ENCODE measurements around the gene SUPT3H.

The SUPT3H gene

DNA sequence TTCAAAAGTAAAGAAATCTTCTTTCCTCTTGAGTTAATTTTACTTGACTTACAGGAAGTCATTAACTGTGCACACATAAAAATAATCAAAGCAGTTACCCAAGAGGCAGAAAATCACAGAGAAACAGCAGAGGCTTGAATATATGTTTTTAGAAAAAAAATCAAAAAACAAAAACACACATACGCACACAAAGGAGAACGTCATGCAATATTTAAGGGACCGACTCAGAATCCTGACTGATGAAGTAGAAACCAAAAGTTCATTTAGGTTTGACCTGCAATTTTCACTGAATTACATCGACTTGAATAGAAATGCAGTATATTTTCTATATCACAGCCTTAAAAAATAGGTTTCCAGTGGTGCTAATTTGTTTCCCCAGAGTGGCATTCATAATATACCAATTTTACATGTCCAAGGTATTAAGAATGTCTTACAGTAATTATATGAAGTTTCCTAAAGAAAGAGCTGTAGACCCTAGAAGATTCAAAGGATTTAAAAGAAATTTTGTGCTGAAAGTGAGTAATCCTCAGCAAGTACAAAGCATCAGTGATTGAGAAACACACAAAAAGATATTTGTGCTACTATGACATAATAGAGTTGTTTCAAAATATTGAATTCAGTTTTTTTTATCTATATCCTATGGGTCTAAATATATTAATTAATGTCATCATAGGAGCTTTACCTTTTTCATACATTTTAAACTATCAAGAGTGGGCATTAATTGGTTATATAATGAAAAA lies 408.1 kb downstream of the SUPT3H start:
- H3K4me3 ChIP-seq (ENCODE audit: control insufficient read depth in 1 of 7, extremely low read depth in 1 of 7, insufficient read depth in 4 of 7, low read depth in 2 of 7, low read length in 6 of 7): no peak overlapping the region
- H3K27ac ChIP-seq (ENCODE audit: insufficient read depth in 1 of 2, low read depth in 1 of 2, low read length in 2 of 2, poor library complexity in 1 of 2, severe bottlenecking in 2 of 2): no peak overlapping the region
- CTCF ChIA-PET: no interaction called here
- no peak for DNase-seq
- peaks cover 0 to 5% (median 1%) of the 10 kb centered on the region in 4 experiments for H3K36me3 ChIP-seq (ENCODE audit: control insufficient read depth in 4 of 4, insufficient read depth in 4 of 4, low read length in 3 of 4)
- POLR2A ChIA-PET: no interaction called here
- H3K27me3 ChIP-seq (replicated peaks in 2 of 5; ENCODE audit: control insufficient read depth in 4 of 5, insufficient read depth in 5 of 5, low read length in 4 of 5): no peaks in the 10 kb centered on the region
- peaks cover 0 to 12% (median 5%) of the 10 kb centered on the region in 5 experiments for H3K9me3 ChIP-seq (ENCODE audit: control extremely low read depth in 1 of 5, control insufficient read depth in 4 of 5, insufficient read depth in 2 of 5, low read depth in 1 of 5, low read length in 4 of 5)
- WGBS (ENCODE audit: insufficient coverage): 80% methylated on average over 1 of the region's 4 CpGs
- no peaks in the 10 kb centered on the region for H3K4me1 ChIP-seq (ENCODE audit: control extremely low read depth in 1 of 4, control insufficient read depth in 4 of 4, insufficient read depth in 4 of 4, low read length in 3 of 4)

DNA sequence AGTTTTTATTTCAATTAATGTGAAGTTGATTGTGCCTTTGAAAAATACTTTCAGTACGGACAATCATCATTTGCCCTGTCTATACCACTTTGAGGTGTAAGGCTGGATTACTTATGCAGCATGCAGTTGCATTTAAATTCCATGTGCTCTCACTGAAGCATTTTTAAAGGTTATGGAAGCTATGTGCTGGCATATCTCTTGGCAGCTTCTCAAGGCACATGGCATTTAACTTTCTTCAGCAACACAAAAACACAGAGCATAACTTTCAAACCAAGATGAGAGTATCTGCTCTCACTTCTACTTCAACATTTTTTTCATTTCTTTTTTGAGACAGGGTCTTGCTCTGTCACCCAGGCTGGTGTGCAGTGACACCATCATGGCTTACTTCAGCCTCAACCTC lies 410.3 kb downstream of the SUPT3H start:
- CTCF ChIA-PET: no interaction called here
- POLR2A ChIA-PET: no interaction called here
- WGBS (ENCODE audit: insufficient coverage): no CpG with 5 or more reads among the region's 1 CpG
- Histone ChIP-seq H3K4me1 (ENCODE audit: control extremely low read depth in 1 of 4, control insufficient read depth in 4 of 4, insufficient read depth in 4 of 4, low read length in 3 of 4) (no peaks in the 10 kb centered on the region), H3K27ac (ENCODE audit: insufficient read depth in 1 of 2, low read depth in 1 of 2, low read length in 2 of 2, poor library complexity in 1 of 2, severe bottlenecking in 2 of 2) (no peak overlapping the region), H3K4me3 (ENCODE audit: control insufficient read depth in 1 of 7, extremely low read depth in 1 of 7, insufficient read depth in 4 of 7, low read depth in 2 of 7, low read length in 6 of 7) (no peak overlapping the region), H3K9me3 (ENCODE audit: control extremely low read depth in 1 of 5, control insufficient read depth in 4 of 5, insufficient read depth in 2 of 5, low read depth in 1 of 5, low read length in 4 of 5) (peaks cover 0 to 6% (median 1%) of the 10 kb centered on the region in 5 experiments), H3K36me3 (ENCODE audit: control insufficient read depth in 4 of 4, insufficient read depth in 4 of 4, low read length in 3 of 4) (peaks cover 0 to 1% (median 0%) of the 10 kb centered on the region in 4 experiments), H3K27me3 (replicated peaks in 2 of 5; ENCODE audit: control insufficient read depth in 4 of 5, insufficient read depth in 5 of 5, low read length in 4 of 5) (no peaks in the 10 kb centered on the region)
- DNase-seq: no peak

DNA sequence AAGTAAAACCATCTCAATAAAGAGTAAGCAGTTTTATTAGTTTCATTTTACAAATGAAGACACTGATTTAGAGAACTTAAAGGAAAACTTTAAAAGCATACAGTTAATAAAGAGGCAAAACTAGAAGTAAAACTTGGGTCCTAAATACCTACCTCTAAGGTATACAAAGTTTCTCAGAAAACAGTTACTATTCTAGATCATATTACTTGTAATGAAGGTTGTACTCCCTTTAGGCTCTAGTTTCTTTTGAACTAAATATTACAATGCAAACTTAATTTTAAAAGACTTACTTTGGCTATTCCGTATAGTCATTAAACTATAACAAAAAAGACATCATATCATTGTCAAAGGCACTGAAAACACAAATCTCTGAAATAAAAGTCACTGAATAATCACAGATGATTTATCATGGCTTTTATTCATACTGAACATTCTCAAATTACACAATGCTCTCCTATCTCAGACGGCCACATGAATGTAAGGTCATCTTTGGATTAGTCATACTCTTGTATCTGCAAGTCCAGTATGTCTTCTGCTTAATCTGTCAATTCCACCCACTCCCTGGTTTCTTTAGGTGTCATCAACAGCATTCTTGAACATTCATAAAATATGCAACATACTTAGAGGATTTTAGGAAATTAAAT lies 411.2 kb downstream of the SUPT3H start:
- ChIA-PET CTCF (no interaction called here), POLR2A (no interaction called here)
- Histone ChIP-seq H3K9me3 (ENCODE audit: control extremely low read depth in 1 of 5, control insufficient read depth in 4 of 5, insufficient read depth in 2 of 5, low read depth in 1 of 5, low read length in 4 of 5) (no peaks in the 10 kb centered on the region), H3K27ac (ENCODE audit: insufficient read depth in 1 of 2, low read depth in 1 of 2, low read length in 2 of 2, poor library complexity in 1 of 2, severe bottlenecking in 2 of 2) (no peak overlapping the region), H3K27me3 (replicated peaks in 2 of 5; ENCODE audit: control insufficient read depth in 4 of 5, insufficient read depth in 5 of 5, low read length in 4 of 5) (no peaks in the 10 kb centered on the region), H3K36me3 (ENCODE audit: control insufficient read depth in 4 of 4, insufficient read depth in 4 of 4, low read length in 3 of 4) (no peaks in the 10 kb centered on the region), H3K4me1 (ENCODE audit: control extremely low read depth in 1 of 4, control insufficient read depth in 4 of 4, insufficient read depth in 4 of 4, low read length in 3 of 4) (no peaks in the 10 kb centered on the region), H3K4me3 (ENCODE audit: control insufficient read depth in 1 of 7, extremely low read depth in 1 of 7, insufficient read depth in 4 of 7, low read depth in 2 of 7, low read length in 6 of 7) (no peak overlapping the region)
- WGBS (ENCODE audit: insufficient coverage): 100% methylated on average over 1 of the region's 2 CpGs
- peak; percentile 38 to 84 (median 67) for DNase-seq

DNA sequence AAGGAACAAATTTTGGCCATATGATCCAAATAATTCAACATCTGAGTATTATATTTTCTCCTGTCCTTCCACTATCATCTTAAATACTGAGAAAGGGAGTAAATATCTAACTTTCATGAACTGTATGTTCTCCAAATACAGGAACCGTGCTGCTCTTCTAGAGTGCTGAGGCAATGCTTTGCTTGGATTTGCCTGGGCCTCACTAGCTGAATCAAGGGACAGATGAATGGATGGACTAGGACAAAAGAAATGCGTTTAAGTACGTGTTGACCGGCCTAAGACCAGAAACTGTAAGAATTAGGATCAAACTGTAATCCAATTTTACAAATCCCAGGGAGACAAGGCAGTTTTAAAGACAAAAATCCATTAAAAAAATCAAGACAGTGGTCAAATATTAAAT lies 412.0 kb downstream of the SUPT3H start:
- 100% methylated on average over 4 of the region's 4 CpGs for WGBS (ENCODE audit: insufficient coverage)
- Histone ChIP-seq H3K27ac (ENCODE audit: insufficient read depth in 1 of 2, low read depth in 1 of 2, low read length in 2 of 2, poor library complexity in 1 of 2, severe bottlenecking in 2 of 2) (no peak overlapping the region), H3K4me3 (ENCODE audit: control insufficient read depth in 1 of 7, extremely low read depth in 1 of 7, insufficient read depth in 4 of 7, low read depth in 2 of 7, low read length in 6 of 7) (no peak overlapping the region), H3K36me3 (ENCODE audit: control insufficient read depth in 4 of 4, insufficient read depth in 4 of 4, low read length in 3 of 4) (no peaks in the 10 kb centered on the region), H3K27me3 (replicated peaks in 2 of 5; ENCODE audit: control insufficient read depth in 4 of 5, insufficient read depth in 5 of 5, low read length in 4 of 5) (no peaks in the 10 kb centered on the region), H3K9me3 (ENCODE audit: control extremely low read depth in 1 of 5, control insufficient read depth in 4 of 5, insufficient read depth in 2 of 5, low read depth in 1 of 5, low read length in 4 of 5) (no peaks in the 10 kb centered on the region), H3K4me1 (ENCODE audit: control extremely low read depth in 1 of 4, control insufficient read depth in 4 of 4, insufficient read depth in 4 of 4, low read length in 3 of 4) (no peaks in the 10 kb centered on the region)
- POLR2A ChIA-PET: no interaction called here
- CTCF ChIA-PET: interaction anchor here (1.4 kb wide), 1 partner anchor 35 kb away, joined by 3 read pairs; no protein-coding TSS in a partner anchor
- no peak for DNase-seq

DNA sequence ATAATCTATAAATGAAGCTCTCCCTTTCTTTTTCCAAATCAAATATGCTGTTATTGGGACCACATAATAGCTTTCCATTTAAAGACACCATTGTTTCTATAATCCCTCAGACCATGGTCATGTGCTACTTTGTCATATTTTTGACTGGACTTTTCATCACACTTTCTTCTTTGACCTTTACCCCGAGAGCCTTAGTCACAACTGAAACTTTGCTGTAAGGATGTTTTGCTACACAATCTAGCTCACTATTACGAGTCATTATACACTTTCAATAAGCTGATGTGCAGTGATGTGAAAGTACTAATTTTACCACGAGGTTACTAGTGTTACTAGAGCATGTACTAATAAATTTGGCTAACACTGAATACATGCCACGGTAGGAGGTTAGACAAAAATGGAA lies 416.8 kb downstream of the SUPT3H start:
- no peak overlapping the region for H3K27ac ChIP-seq (ENCODE audit: insufficient read depth in 1 of 2, low read depth in 1 of 2, low read length in 2 of 2, poor library complexity in 1 of 2, severe bottlenecking in 2 of 2)
- WGBS (ENCODE audit: insufficient coverage): 100% methylated on average over 2 of the region's 4 CpGs
- H3K9me3 ChIP-seq (ENCODE audit: control extremely low read depth in 1 of 5, control insufficient read depth in 4 of 5, insufficient read depth in 2 of 5, low read depth in 1 of 5, low read length in 4 of 5): no peaks in the 10 kb centered on the region
- CTCF ChIA-PET: no interaction called here
- POLR2A ChIA-PET: interaction anchor here (0.6 to 0.7 kb wide), 2 partner anchors 392 to 1556 kb away, joined by 3 read pairs; no protein-coding TSS in a partner anchor
- peaks cover 0 to 7% (median 0%) of the 10 kb centered on the region in 4 experiments for H3K4me1 ChIP-seq (ENCODE audit: control extremely low read depth in 1 of 4, control insufficient read depth in 4 of 4, insufficient read depth in 4 of 4, low read length in 3 of 4)
- no peak overlapping the region for H3K4me3 ChIP-seq (ENCODE audit: control insufficient read depth in 1 of 7, extremely low read depth in 1 of 7, insufficient read depth in 4 of 7, low read depth in 2 of 7, low read length in 6 of 7)
- DNase-seq: no peak
- no peaks in the 10 kb centered on the region for H3K27me3 ChIP-seq (replicated peaks in 2 of 5; ENCODE audit: control insufficient read depth in 4 of 5, insufficient read depth in 5 of 5, low read length in 4 of 5)
- H3K36me3 ChIP-seq (ENCODE audit: control insufficient read depth in 4 of 4, insufficient read depth in 4 of 4, low read length in 3 of 4): no peaks in the 10 kb centered on the region

DNA sequence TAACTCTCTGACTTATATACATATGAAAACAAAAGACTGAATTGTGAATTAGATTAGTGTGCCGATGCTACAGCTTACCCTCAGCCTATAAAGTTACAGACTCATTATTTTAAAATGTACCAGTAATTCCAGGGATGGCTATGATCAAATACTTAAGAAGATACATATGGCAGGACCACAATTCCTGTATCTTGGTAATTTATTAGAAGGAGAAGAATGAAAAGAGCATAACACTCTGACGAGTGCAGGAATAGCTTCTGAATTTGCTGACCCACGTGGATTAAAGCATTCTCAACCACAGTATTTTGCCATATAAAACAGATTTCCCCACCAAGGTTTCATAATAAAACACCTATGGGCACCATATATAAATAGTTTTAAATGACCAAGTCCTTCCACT lies 418.1 kb downstream of the SUPT3H start:
- Histone ChIP-seq H3K27ac (ENCODE audit: insufficient read depth in 1 of 2, low read depth in 1 of 2, low read length in 2 of 2, poor library complexity in 1 of 2, severe bottlenecking in 2 of 2) (no peak overlapping the region), H3K9me3 (ENCODE audit: control extremely low read depth in 1 of 5, control insufficient read depth in 4 of 5, insufficient read depth in 2 of 5, low read depth in 1 of 5, low read length in 4 of 5) (peaks cover 0 to 3% (median 0%) of the 10 kb centered on the region in 5 experiments), H3K4me1 (ENCODE audit: control extremely low read depth in 1 of 4, control insufficient read depth in 4 of 4, insufficient read depth in 4 of 4, low read length in 3 of 4) (peaks cover 0 to 7% (median 0%) of the 10 kb centered on the region in 4 experiments), H3K36me3 (ENCODE audit: control insufficient read depth in 4 of 4, insufficient read depth in 4 of 4, low read length in 3 of 4) (no peaks in the 10 kb centered on the region), H3K4me3 (ENCODE audit: control insufficient read depth in 1 of 7, extremely low read depth in 1 of 7, insufficient read depth in 4 of 7, low read depth in 2 of 7, low read length in 6 of 7) (no peak overlapping the region), H3K27me3 (replicated peaks in 2 of 5; ENCODE audit: control insufficient read depth in 4 of 5, insufficient read depth in 5 of 5, low read length in 4 of 5) (no peaks in the 10 kb centered on the region)
- ChIA-PET CTCF (no interaction called here), POLR2A (no interaction called here)
- no CpG with 5 or more reads among the region's 3 CpGs for WGBS (ENCODE audit: insufficient coverage)
- DNase-seq: no peak

DNA sequence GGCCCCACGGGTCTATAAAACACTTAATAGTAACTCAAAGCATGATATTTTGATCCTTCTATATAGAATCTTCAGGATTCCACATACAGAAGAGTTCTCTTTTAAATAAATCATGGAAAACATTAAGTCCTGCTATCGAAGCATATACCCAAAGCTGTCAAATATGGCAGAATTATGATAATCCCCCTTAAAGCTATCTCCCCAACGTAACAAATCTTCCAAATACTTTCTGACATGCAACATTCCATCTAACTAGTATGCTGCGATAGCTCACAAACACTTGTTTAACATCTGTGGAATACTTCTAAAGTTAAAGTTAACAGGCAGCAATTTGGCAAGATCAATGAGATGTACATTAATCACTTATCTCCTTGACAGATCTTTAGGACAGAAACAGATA lies 420.6 kb downstream of the SUPT3H start:
- Histone ChIP-seq H3K27ac (ENCODE audit: insufficient read depth in 1 of 2, low read depth in 1 of 2, low read length in 2 of 2, poor library complexity in 1 of 2, severe bottlenecking in 2 of 2) (no peak overlapping the region), H3K27me3 (replicated peaks in 2 of 5; ENCODE audit: control insufficient read depth in 4 of 5, insufficient read depth in 5 of 5, low read length in 4 of 5) (no peaks in the 10 kb centered on the region), H3K9me3 (ENCODE audit: control extremely low read depth in 1 of 5, control insufficient read depth in 4 of 5, insufficient read depth in 2 of 5, low read depth in 1 of 5, low read length in 4 of 5) (peaks cover 0 to 3% (median 0%) of the 10 kb centered on the region in 5 experiments), H3K4me3 (ENCODE audit: control insufficient read depth in 1 of 7, extremely low read depth in 1 of 7, insufficient read depth in 4 of 7, low read depth in 2 of 7, low read length in 6 of 7) (no peak overlapping the region), H3K36me3 (ENCODE audit: control insufficient read depth in 4 of 4, insufficient read depth in 4 of 4, low read length in 3 of 4) (peaks cover 0 to 7% (median 1%) of the 10 kb centered on the region in 4 experiments), H3K4me1 (ENCODE audit: control extremely low read depth in 1 of 4, control insufficient read depth in 4 of 4, insufficient read depth in 4 of 4, low read length in 3 of 4) (peaks cover 0 to 7% (median 0%) of the 10 kb centered on the region in 4 experiments)
- WGBS (ENCODE audit: insufficient coverage): 100% methylated on average over 2 of the region's 4 CpGs
- no peak for DNase-seq
- POLR2A ChIA-PET: no interaction called here
- CTCF ChIA-PET: interaction anchor here (0.8 kb wide), 1 partner anchor 327 kb away, joined by 3 read pairs; no protein-coding TSS in a partner anchor

Data from common myeloid progenitor, CD34-positive (primary cell).